ENCODE measurements around the gene CKB. TPM values are rescaled to one million over a fixed set of nuclear protein-coding genes. Genes with fewer than 3 reads are reported as not detected.

Gene CKB
- total RNA-seq, 1 donor from 2014 or later: 139 TPM

- Mint-ChIP-seq H3K9me3 (ENCODE audit: low read depth) (no peaks in the 10 kb centered on the region), H3K27me3 (ENCODE audit: low read depth) (no peaks in the 10 kb centered on the region), H3K4me1 (ENCODE audit: low read depth) (peaks cover 25% of the 10 kb centered on the region), H3K36me3 (ENCODE audit: low read depth) (no peaks in the 10 kb centered on the region), H3K27ac (ENCODE audit: unreplicated experiment) (no peak overlapping the region), H3K4me3 (ENCODE audit: unreplicated experiment) (no peak overlapping the region)
- TF ChIP-seq CTCF (IDR thresholded peaks at IDR 0.05): no peak
- DNase-seq (ENCODE audit: low spot score): no peak
Observed at GRCh38 chr14:103535891-103536565, 13.4 kb upstream of the CKB start.

GRCh38 chr14:103535081-103535890 is 12.7 kb upstream of the CKB start:
- Mint-ChIP-seq H3K4me1 (ENCODE audit: low read depth) (peaks cover 23% of the 10 kb centered on the region), H3K9me3 (ENCODE audit: low read depth) (no peaks in the 10 kb centered on the region), H3K36me3 (ENCODE audit: low read depth) (no peaks in the 10 kb centered on the region), H3K27me3 (ENCODE audit: low read depth) (no peaks in the 10 kb centered on the region), H3K27ac (ENCODE audit: unreplicated experiment) (no peak overlapping the region), H3K4me3 (ENCODE audit: unreplicated experiment) (no peak overlapping the region)
- DNase-seq (ENCODE audit: low spot score): no peak
- no peak for TF ChIP-seq CTCF (IDR thresholded peaks at IDR 0.05)

GRCh38 chr14:103534576-103535061 is 12.0 kb upstream of the CKB start:
- DNase-seq (ENCODE audit: low spot score): no peak
- no peak overlapping the region for H3K27ac Mint-ChIP-seq (ENCODE audit: unreplicated experiment)
- H3K9me3 Mint-ChIP-seq (ENCODE audit: low read depth): no peaks in the 10 kb centered on the region

GRCh38 chr14:103533999-103534575 is 11.5 kb upstream of the CKB start:
- TF ChIP-seq CTCF (IDR thresholded peaks at IDR 0.05): no peak
- no peak overlapping the region for H3K4me3 Mint-ChIP-seq (ENCODE audit: unreplicated experiment)
- H3K4me1 Mint-ChIP-seq (ENCODE audit: low read depth): peaks cover 23% of the 10 kb centered on the region

More at GRCh38 chr14:103534576-103535061, 12.0 kb upstream of the CKB start:
- Mint-ChIP-seq H3K4me3 (ENCODE audit: unreplicated experiment) (no peak overlapping the region), H3K36me3 (ENCODE audit: low read depth) (no peaks in the 10 kb centered on the region), H3K27me3 (ENCODE audit: low read depth) (no peaks in the 10 kb centered on the region), H3K4me1 (ENCODE audit: low read depth) (peaks cover 25% of the 10 kb centered on the region)
- TF ChIP-seq CTCF (IDR thresholded peaks at IDR 0.05): no peak

More at GRCh38 chr14:103533999-103534575, 11.5 kb upstream of the CKB start:
- H3K27me3 Mint-ChIP-seq (ENCODE audit: low read depth): no peaks in the 10 kb centered on the region
- DNase-seq (ENCODE audit: low spot score): no peak
- H3K9me3 Mint-ChIP-seq (ENCODE audit: low read depth): no peaks in the 10 kb centered on the region
- no peaks in the 10 kb centered on the region for H3K36me3 Mint-ChIP-seq (ENCODE audit: low read depth)
- H3K27ac Mint-ChIP-seq (ENCODE audit: unreplicated experiment): no peak overlapping the region

Data from chondrocyte (in vitro differentiated cells).